ENCODE data around the gene SHANK2.

DNA sequence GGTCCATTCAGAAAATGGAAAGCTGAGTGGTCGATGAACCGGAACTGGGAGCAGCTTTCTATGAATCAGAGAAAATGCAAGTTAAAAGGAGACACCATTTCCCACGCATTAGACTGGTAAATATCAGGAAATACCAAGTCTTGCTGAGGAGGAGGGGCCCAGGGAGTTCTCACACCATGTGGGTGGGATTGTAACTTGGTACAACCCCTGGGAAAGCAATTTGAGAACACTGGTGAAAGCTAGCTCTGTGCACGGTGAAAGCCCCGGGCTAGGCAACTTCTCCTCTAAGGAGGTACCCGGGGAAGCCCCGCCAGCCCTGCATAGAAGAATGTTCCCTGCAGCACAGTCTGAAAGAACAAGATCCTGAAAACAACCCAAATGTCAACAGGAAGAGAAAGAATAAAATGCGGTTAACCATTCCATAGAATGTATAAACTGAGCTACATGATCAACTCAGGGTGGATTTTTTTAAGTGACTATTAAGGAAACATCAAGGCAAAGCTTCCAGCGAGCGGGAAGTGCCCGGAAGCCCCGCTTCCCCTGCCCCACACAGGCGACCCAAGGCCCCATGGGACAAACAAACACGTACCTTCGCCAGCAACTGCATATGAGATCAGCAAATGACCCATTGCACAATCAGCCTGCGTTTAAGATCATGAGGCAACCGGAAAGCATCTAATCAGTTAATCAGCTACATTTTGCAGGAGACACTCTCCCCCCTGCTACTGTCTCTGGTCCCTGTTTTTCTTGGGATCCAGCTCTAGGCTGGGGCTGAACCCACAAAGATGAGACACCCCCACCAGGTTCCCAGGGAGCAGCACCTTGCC is 11.3 kb downstream of the SHANK2 start:
- TF ChIP-seq, protein P1, sequence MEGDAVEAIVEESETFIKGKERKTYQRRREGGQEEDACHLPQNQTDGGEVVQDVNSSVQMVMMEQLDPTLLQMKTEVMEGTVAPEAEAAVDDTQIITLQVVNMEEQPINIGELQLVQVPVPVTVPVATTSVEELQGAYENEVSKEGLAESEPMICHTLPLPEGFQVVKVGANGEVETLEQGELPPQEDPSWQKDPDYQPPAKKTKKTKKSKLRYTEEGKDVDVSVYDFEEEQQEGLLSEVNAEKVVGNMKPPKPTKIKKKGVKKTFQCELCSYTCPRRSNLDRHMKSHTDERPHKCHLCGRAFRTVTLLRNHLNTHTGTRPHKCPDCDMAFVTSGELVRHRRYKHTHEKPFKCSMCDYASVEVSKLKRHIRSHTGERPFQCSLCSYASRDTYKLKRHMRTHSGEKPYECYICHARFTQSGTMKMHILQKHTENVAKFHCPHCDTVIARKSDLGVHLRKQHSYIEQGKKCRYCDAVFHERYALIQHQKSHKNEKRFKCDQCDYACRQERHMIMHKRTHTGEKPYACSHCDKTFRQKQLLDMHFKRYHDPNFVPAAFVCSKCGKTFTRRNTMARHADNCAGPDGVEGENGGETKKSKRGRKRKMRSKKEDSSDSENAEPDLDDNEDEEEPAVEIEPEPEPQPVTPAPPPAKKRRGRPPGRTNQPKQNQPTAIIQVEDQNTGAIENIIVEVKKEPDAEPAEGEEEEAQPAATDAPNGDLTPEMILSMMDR (IDR thresholded peaks at IDR 0.05): no peak
- peak in 1 of 3 donors; percentile 7 for TF ChIP-seq POLR2A (IDR thresholded peaks at IDR 0.05)
